GM23248 (cell line): ENCODE measurements around the gene CKAP5. TPM values are rescaled to one million over a fixed set of nuclear protein-coding genes. Genes with fewer than 3 reads are reported as not detected.

Source experiments
- DNase-seq: peaks from one replicate; pipeline ENCODE4 v3.0.0-alpha.2; 2015
- H2AFZ ChIP-seq: fragments of 200-600 bp; sonication (generic); 2 replicates; pipeline ENCODE4 v1.6.1; 2016; ENCODE audit warnings: antibody characterized with exemption
- H3F3A ChIP-seq: fragments of 200-600 bp; sonication (generic); 2 replicates; pipeline ENCODE4 v1.6.1; 2016; ENCODE audit warnings: mild to moderate bottlenecking, antibody characterized with exemption, mixed run types; ENCODE audit not compliant: insufficient read depth
- H3K27ac ChIP-seq: fragments of 200-600 bp; sonication (generic); 2 replicates; pipeline ENCODE4 v1.5.1; 2016; ENCODE audit warnings: mild to moderate bottlenecking
- H3K27me3 ChIP-seq: fragments of 200-600 bp; sonication (generic); replicated peaks from 2 replicates; pipeline ENCODE4 v1.6.1; 2016; ENCODE audit warnings: mild to moderate bottlenecking; ENCODE audit not compliant: insufficient read depth
- H3K36me3 ChIP-seq: fragments of 200-600 bp; sonication (generic); 2 replicates; pipeline ENCODE4 v1.6.1; 2016; ENCODE audit warnings: low read depth, mild to moderate bottlenecking
- H3K4me1 ChIP-seq: fragments of 200-600 bp; sonication (generic); 2 replicates; pipeline ENCODE4 v1.6.1; 2016; ENCODE audit warnings: mild to moderate bottlenecking; ENCODE audit not compliant: insufficient read depth
- H3K4me2 ChIP-seq: fragments of 200-600 bp; sonication (generic); one replicate; pipeline ENCODE4 v1.6.1; 2016; ENCODE audit warnings: mild to moderate bottlenecking; ENCODE audit not compliant: unreplicated experiment
- H3K4me3 ChIP-seq: fragments of 200-600 bp; sonication (generic); 2 replicates; pipeline ENCODE4 v1.5.1; 2016; ENCODE audit warnings: mild to moderate bottlenecking
- H3K79me2 ChIP-seq: fragments of 200-600 bp; sonication (generic); 2 replicates; pipeline ENCODE4 v1.6.1; 2016; ENCODE audit warnings: mild to moderate bottlenecking; ENCODE audit not compliant: insufficient read depth
- H3K9ac ChIP-seq: fragments of 200-600 bp; sonication (generic); 2 replicates; pipeline ENCODE4 v1.6.1; 2016; ENCODE audit warnings: mild to moderate bottlenecking
- H3K9me2 ChIP-seq: fragments of 200-600 bp; sonication (generic); 2 replicates; pipeline ENCODE4 v1.6.1; 2016; ENCODE audit warnings: mixed run types, mild to moderate bottlenecking, moderate library complexity; ENCODE audit not compliant: insufficient read depth
- H3K9me3 ChIP-seq: fragments of 200-600 bp; sonication (generic); one replicate; pipeline ENCODE4 v1.6.1; 2017; ENCODE audit warnings: low read depth
- H4K20me1 ChIP-seq: fragments of 200-600 bp; sonication (generic); 2 replicates; pipeline ENCODE4 v1.6.0; 2016; ENCODE audit not compliant: insufficient read depth
- EZH2 ChIP-seq: fragments of 200-600 bp; sonication (generic); IDR thresholded peaks from 2 replicates; pipeline ENCODE4 v1.6.1; 2018; ENCODE audit warnings: antibody characterized with exemption, mild to moderate bottlenecking; ENCODE audit not compliant: insufficient read depth, poor library complexity, severe bottlenecking
- EZH2phosphoT487 ChIP-seq: fragments of 200-600 bp; sonication (generic); IDR thresholded peaks from 2 replicates; pipeline ENCODE4 v1.6.1; 2018; ENCODE audit warnings: antibody characterized with exemption, moderate library complexity, mild to moderate bottlenecking, low read depth; ENCODE audit not compliant: insufficient read depth
- WGBS, 2 experiments: methylation state at CpG; one replicate each; pipeline ENCODE4 v1.1.6; 2015 to 2017; ENCODE audit warnings: low lambda C conversion rate in 2 of 2, low coverage in 1 of 2; ENCODE audit errors: missing lambda C conversion rate in 2 of 2; 5-methylcytosine and 5-hydroxymethylcytosine counted together
- in situ Hi-C: fragments of 300-500 bp; cut with MboI; formaldehyde crosslinking; loops from 2 replicates; pipeline ENCODE4 v1.15.0; 2020
- polyA plus RNA-seq: library from polyadenylated mRNA; unstranded; fragments of >200 nt; fragmentation: Nextera tagmentation; extraction: Ambion mirVana; gene quantifications from 2 replicates; pipeline ENCODE4 v1.2.1, GENCODE V29; 2016
- total RNA-seq: library from RNA; depleted of rRNA; stranded (reverse); fragments of >200 nt; shearing (Covaris generic); gene quantifications from 2 replicates; pipeline ENCODE4 v1.2.3, GENCODE V29; 2014

Gene CKAP5
- total and polyA plus RNA-seq, 2 experiments from 2014 or later = 35.2 to 47.6 TPM

DNA sequence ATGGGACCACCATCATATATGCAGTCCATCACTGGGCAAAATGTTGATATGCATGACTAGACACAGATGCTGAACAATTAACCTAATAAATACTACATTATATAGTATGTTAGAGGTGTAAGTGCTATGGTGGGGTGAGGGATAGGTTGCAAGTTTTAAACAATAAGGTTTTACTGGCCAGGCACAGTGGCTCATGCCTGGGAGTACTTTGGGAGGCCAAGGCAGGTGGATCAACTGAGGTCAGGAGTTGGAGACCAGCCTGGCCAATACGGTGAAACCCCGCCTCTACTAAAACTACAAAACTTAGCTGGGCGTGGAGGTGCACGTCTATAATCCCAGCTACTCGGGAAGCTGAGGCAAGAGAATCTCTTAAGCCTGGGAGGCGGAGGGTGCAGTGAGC is 98.9 kb downstream of the CKAP5 start:
- Histone ChIP-seq H3K4me3 (no peak overlapping the region), H3K9ac (no peak overlapping the region), H3K4me1 (no peaks in the 10 kb centered on the region), H3K27ac (no peak overlapping the region), H3K9me3 (no peaks in the 10 kb centered on the region), H3K9me2 (no peaks in the 10 kb centered on the region), H3K36me3 (peaks cover 75% of the 10 kb centered on the region), H3F3A (no peaks in the 10 kb centered on the region), H3K4me2 (no peak overlapping the region), H3K79me2 (no peaks in the 10 kb centered on the region), H4K20me1 (no peaks in the 10 kb centered on the region), H3K27me3 (no peaks in the 10 kb centered on the region), H2AFZ (no peak overlapping the region)
- DNase-seq = no peak
- in situ Hi-C loops = no loop called here
- 89 to 93% methylated on average over 6 of the region's 6 CpGs for WGBS, 2 experiments
- TF ChIP-seq EZH2phosphoT487 (no peak), EZH2 (no peak)

DNA sequence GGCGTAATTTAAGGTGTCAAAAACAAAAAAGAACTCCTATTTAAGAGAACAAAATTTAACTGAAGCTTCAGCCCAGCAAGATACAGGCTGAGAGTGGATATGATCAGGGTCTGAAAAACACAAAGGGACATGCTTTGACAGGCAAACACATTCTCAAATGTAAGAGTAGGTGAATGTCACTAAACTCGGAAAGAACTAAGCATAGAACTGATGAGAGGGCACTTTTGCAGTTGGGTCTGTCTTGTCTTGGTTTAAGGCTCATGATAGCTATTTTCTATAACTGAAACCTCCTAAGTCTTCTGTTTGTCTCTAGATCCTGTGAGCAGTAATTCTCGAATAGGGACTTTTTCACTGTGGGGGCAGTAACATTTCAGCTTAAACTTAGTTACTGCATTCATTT is 100.1 kb downstream of the CKAP5 start:
- in situ Hi-C loops = no loop called here
- 96 to 98% methylated on average over 3 of the region's 3 CpGs for WGBS, 2 experiments
- no peak overlapping the region for H3K9ac ChIP-seq
- H3K9me2 ChIP-seq = no peaks in the 10 kb centered on the region
- H3K79me2 ChIP-seq = no peaks in the 10 kb centered on the region
- no peak for DNase-seq
- no peaks in the 10 kb centered on the region for H3F3A ChIP-seq
- H2AFZ ChIP-seq = no peak overlapping the region
- H3K4me3 ChIP-seq = no peak overlapping the region
- no peaks in the 10 kb centered on the region for H3K4me1 ChIP-seq
- peaks cover 74% of the 10 kb centered on the region for H3K36me3 ChIP-seq
- H3K9me3 ChIP-seq = no peaks in the 10 kb centered on the region
- no peak overlapping the region for H3K27ac ChIP-seq
- no peaks in the 10 kb centered on the region for H4K20me1 ChIP-seq
- no peaks in the 10 kb centered on the region for H3K27me3 ChIP-seq
- no peak overlapping the region for H3K4me2 ChIP-seq
- TF ChIP-seq EZH2 (no peak), EZH2phosphoT487 (no peak)

DNA sequence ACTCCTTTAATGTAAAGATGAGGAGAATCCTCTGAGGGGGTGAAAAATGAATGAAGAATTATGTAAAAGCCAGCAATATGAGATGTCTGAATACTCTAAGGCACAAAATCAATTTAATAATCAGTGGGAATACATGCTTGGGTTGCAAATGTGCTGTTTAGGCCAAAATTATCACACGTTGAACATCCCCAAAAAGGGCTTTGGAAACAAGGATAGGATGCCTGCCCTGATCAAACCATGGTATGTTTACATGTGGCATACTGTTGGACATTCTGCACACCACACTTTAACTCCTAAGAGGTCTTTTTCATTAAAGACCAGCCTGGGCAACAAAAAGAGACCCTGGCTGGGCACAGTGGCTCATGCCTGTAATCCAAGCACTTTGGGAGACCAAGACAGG is 100.8 kb downstream of the CKAP5 start:
- Histone ChIP-seq H2AFZ (no peak overlapping the region), H3F3A (no peaks in the 10 kb centered on the region), H3K27me3 (no peaks in the 10 kb centered on the region), H3K4me3 (no peak overlapping the region), H3K27ac (no peak overlapping the region), H3K9ac (no peak overlapping the region), H4K20me1 (no peaks in the 10 kb centered on the region), H3K36me3 (peaks cover 69% of the 10 kb centered on the region), H3K79me2 (no peaks in the 10 kb centered on the region), H3K9me2 (no peaks in the 10 kb centered on the region), H3K4me1 (no peaks in the 10 kb centered on the region), H3K9me3 (no peaks in the 10 kb centered on the region), H3K4me2 (no peak overlapping the region)
- in situ Hi-C loops = no loop called here
- DNase-seq = no peak
- WGBS, 2 experiments = 48 to 54% methylated on average over 1 of the region's 1 CpG
- TF ChIP-seq EZH2phosphoT487 (no peak), EZH2 (no peak)

DNA sequence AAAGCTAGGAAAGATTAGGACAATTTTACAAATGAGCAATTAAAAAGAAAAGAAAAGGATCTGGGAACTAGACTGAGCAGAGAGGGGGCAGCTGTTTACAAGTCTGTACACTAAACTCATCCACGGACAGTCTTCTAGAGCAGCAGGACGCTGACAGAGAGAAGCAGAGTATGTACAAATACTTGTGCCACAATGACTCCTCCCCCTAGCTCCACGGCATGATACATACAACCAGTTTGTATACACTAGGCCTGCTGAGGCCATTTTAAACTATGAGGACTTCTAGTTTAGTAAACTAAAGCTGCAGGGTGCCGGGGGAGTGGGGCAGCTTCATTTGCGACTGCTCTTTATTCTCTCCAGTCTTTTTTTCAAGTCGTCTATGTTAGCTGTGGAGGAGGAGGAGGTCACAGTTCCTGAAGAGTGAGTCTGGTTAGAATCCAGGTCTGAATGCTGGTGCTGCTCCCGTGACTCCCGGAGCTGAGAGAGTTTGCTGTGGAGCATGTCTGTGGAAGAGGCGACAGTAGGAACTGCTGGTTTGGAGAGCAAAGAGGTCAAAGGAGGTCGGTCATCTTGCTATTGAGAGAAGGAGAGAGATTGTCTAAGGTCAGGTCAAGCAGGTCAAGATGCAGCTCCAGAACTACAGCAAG is 102.3 kb downstream of the CKAP5 start:
- no peak overlapping the region for H2AFZ ChIP-seq
- no peak overlapping the region for H3K27ac ChIP-seq
- in situ Hi-C loops = no loop called here
- DNase-seq = no peak
- H3K4me1 ChIP-seq = no peaks in the 10 kb centered on the region
- H3K9me3 ChIP-seq = no peaks in the 10 kb centered on the region
- no peaks in the 10 kb centered on the region for H3F3A ChIP-seq
- H3K27me3 ChIP-seq = no peaks in the 10 kb centered on the region
- H3K4me2 ChIP-seq = no peak overlapping the region
- no peaks in the 10 kb centered on the region for H3K79me2 ChIP-seq
- 85 to 86% methylated on average over 10 of the region's 10 CpGs for WGBS, 2 experiments
- H4K20me1 ChIP-seq = no peaks in the 10 kb centered on the region
- peaks cover 55% of the 10 kb centered on the region for H3K36me3 ChIP-seq
- TF ChIP-seq EZH2phosphoT487 (no peak), EZH2 (no peak)
- no peaks in the 10 kb centered on the region for H3K9me2 ChIP-seq
- H3K4me3 ChIP-seq = no peak overlapping the region
- H3K9ac ChIP-seq = no peak overlapping the region
